OCI-LY3 (cell line): ENCODE data around the gene NDUFS7.

Experiments
- H2AFZ ChIP-seq: fragments of 200-600, 300-600 bp; shearing (Covaris generic); 2 replicates; pipeline ENCODE4 v1.6.0; 2014; ENCODE audit warnings: antibody characterized with exemption, low read depth, low read length
- H3K27ac ChIP-seq: fragments of 200-600, 300-600 bp; sonication (generic); 2 replicates; pipeline ENCODE4 v1.5.1; 2014; ENCODE audit warnings: mild to moderate bottlenecking, low read length, moderate library complexity, mixed read lengths
- H3K27me3 ChIP-seq: fragments of 200-600, 300-600 bp; sonication (generic); 2 replicates; pipeline ENCODE4 v1.6.1; 2014; ENCODE audit warnings: low read depth, low read length, mixed read lengths
- H3K36me3 ChIP-seq: fragments of 200-600, 300-600 bp; sonication (generic); replicated peaks from 2 replicates; pipeline ENCODE3; 2014; ENCODE audit warnings: low read depth, low read length, mixed read lengths
- H3K4me1 ChIP-seq: fragments of 300-600, 200-600 bp; sonication (generic); 2 replicates; pipeline ENCODE4 v1.6.1; 2014; ENCODE audit warnings: low read length, mixed read lengths
- H3K4me2 ChIP-seq: fragments of 200-600, 300-600 bp; sonication (generic); 2 replicates; pipeline ENCODE4 v1.6.1; 2014; ENCODE audit warnings: low read length, mixed read lengths
- H3K4me3 ChIP-seq: fragments of 300-600, 200-600 bp; sonication (generic); 2 replicates; pipeline ENCODE4 v1.5.1; 2014; ENCODE audit warnings: antibody characterized with exemption, mild to moderate bottlenecking, low read length, moderate library complexity
- H3K79me2 ChIP-seq: fragments of 300-600, 200-600 bp; shearing (Covaris generic); 2 replicates; pipeline ENCODE4 v1.6.1; 2014; ENCODE audit warnings: mild to moderate bottlenecking, low read length, mixed read lengths
- H3K9ac ChIP-seq: fragments of 300-600, 200-600 bp; shearing (Covaris generic); 2 replicates; pipeline ENCODE4 v1.6.0; 2014; ENCODE audit warnings: mild to moderate bottlenecking, low read length, moderate library complexity
- H3K9me3 ChIP-seq: fragments of 200-600, 300-600 bp; shearing (Covaris generic); 2 replicates; pipeline ENCODE4 v1.6.1; 2014; ENCODE audit warnings: low read length, mixed read lengths; ENCODE audit not compliant: insufficient read depth
- H4K20me1 ChIP-seq: fragments of 200-600, 300-600 bp; sonication (generic); 2 replicates; pipeline ENCODE4 v1.6.1; 2016; ENCODE audit warnings: low read length, mixed read lengths; ENCODE audit not compliant: insufficient read depth
- CTCF ChIP-seq: fragments of 200-600, 300-600 bp; sonication (generic); IDR thresholded peaks from 2 replicates; pipeline ENCODE4 v1.5.1; 2014; ENCODE audit warnings: antibody characterized with exemption, low read length, low read depth
- EZH2phosphoT487 ChIP-seq: fragments of 200-600 bp; shearing (Covaris generic); IDR thresholded peaks from 2 replicates; pipeline ENCODE4 v1.6.1; 2018; ENCODE audit warnings: antibody characterized with exemption, mixed run types, low read depth

NDUFS7 gene

GRCh38 chr19:1396768-1397679 lies 13.3 kb downstream of the NDUFS7 start:
- Histone ChIP-seq H3K4me1 (no peaks in the 10 kb centered on the region), H4K20me1 (no peaks in the 10 kb centered on the region; the same call in 1 of the 2 replicates), H3K27me3 (no peaks in the 10 kb centered on the region), H3K9ac (no peak overlapping the region), H3K4me2 (no peak overlapping the region), H3K27ac (no peak overlapping the region), H3K79me2 (no peaks in the 10 kb centered on the region), H2AFZ (no peak overlapping the region), H3K9me3 (no peaks in the 10 kb centered on the region), H3K36me3 (peaks cover 13% of the 10 kb centered on the region), H3K4me3 (no peak overlapping the region)
- TF ChIP-seq CTCF = no peak
- TF ChIP-seq EZH2phosphoT487 = no peak

GRCh38 chr19:1397838-1398237 lies 14.1 kb downstream of the NDUFS7 start:
- no peaks in the 10 kb centered on the region; the same call in 1 of the 2 replicates for H4K20me1 ChIP-seq
- H3K9me3 ChIP-seq = no peaks in the 10 kb centered on the region
- no peaks in the 10 kb centered on the region for H3K27me3 ChIP-seq
- peaks cover 3% of the 10 kb centered on the region; the same call in 1 of the 2 replicates for H3K4me1 ChIP-seq
- H2AFZ ChIP-seq = no peak overlapping the region
- H3K27ac ChIP-seq = no peak overlapping the region
- H3K36me3 ChIP-seq = peaks cover 6% of the 10 kb centered on the region
- H3K4me3 ChIP-seq = no peak overlapping the region
- TF ChIP-seq EZH2phosphoT487 (no peak), CTCF (no peak)
- no peak overlapping the region for H3K9ac ChIP-seq
- no peaks in the 10 kb centered on the region for H3K79me2 ChIP-seq
- no peak overlapping the region for H3K4me2 ChIP-seq

- Histone ChIP-seq H4K20me1 (no peaks in the 10 kb centered on the region; the same call in 1 of the 2 replicates), H2AFZ (no peak overlapping the region), H3K27ac (no peak overlapping the region), H3K4me3 (no peak overlapping the region), H3K79me2 (no peaks in the 10 kb centered on the region), H3K9ac (no peak overlapping the region), H3K9me3 (no peaks in the 10 kb centered on the region), H3K4me2 (no peak overlapping the region), H3K4me1 (peaks cover 6% of the 10 kb centered on the region), H3K36me3 (peaks cover 2% of the 10 kb centered on the region), H3K27me3 (0 out of 2 replicates have a peak, but pooled peaks cover 2% of the 10 kb centered on the region)
- TF ChIP-seq CTCF = no peak
- no peak for TF ChIP-seq EZH2phosphoT487
These were observed 15.4 kb downstream of the NDUFS7 start for GRCh38 chr19:1399079-1399478.

GRCh38 chr19:1399745-1400144 lies 16.0 kb downstream of the NDUFS7 start:
- Histone ChIP-seq H3K4me2 (no peak overlapping the region), H3K9ac (no peak overlapping the region), H3K4me3 (no peak overlapping the region), H2AFZ (no peak overlapping the region), H3K79me2 (no peaks in the 10 kb centered on the region), H3K27ac (no peak overlapping the region), H3K36me3 (no peaks in the 10 kb centered on the region), H3K27me3 (0 out of 2 replicates have a peak, but pooled peaks cover 2% of the 10 kb centered on the region), H3K9me3 (no peaks in the 10 kb centered on the region), H4K20me1 (no peaks in the 10 kb centered on the region; the same call in 1 of the 2 replicates), H3K4me1 (peaks cover 6% of the 10 kb centered on the region)
- TF ChIP-seq EZH2phosphoT487 (no peak), CTCF (no peak)
